ENCODE data around the gene WDR75.

Gene WDR75

GRCh38 chr2:189517847-189518535, 76.7 kb downstream of the WDR75 start:
- Histone ChIP-seq H3K9ac (ENCODE audit: insufficient read length) (no peak overlapping the region), H3K4me3 (no peak overlapping the region), H3K27ac (no peak overlapping the region), H3K9me3 (ENCODE audit: low read depth, low read length) (no peaks in the 10 kb centered on the region), H3K36me3 (ENCODE audit: insufficient read depth, low read length) (no peaks in the 10 kb centered on the region)
- TF ChIP-seq FOXP2 (optimal IDR thresholded peaks at IDR 0.05; ENCODE audit: control extremely low read depth, extremely low read length, insufficient read depth): no peak
- TF ChIP-seq EZH2 (IDR thresholded peaks at IDR 0.05): no peak
- no peak for TF ChIP-seq POLR2AphosphoS5 (IDR thresholded peaks at IDR 0.05; ENCODE audit: borderline replicate concordance, low read depth, low read length)
- no peak for DNase-seq (ENCODE audit: low read depth, low spot score)

- Histone ChIP-seq H3K9ac (ENCODE audit: insufficient read length) (no peak overlapping the region), H3K4me3 (no peak overlapping the region), H3K9me3 (ENCODE audit: low read depth, low read length) (no peaks in the 10 kb centered on the region), H3K36me3 (ENCODE audit: insufficient read depth, low read length) (no peaks in the 10 kb centered on the region), H3K27ac (no peak overlapping the region)
- TF ChIP-seq FOXP2 (optimal IDR thresholded peaks at IDR 0.05; ENCODE audit: control extremely low read depth, extremely low read length, insufficient read depth) (no peak), EZH2 (IDR thresholded peaks at IDR 0.05) (no peak), POLR2AphosphoS5 (IDR thresholded peaks at IDR 0.05; ENCODE audit: borderline replicate concordance, low read depth, low read length) (no peak)
- DNase-seq (ENCODE audit: low read depth, low spot score): no peak
Observed at GRCh38 chr2:189519631-189520387, 78.5 kb downstream of the WDR75 start.

- no peak for DNase-seq (ENCODE audit: low read depth, low spot score)
- no peak overlapping the region for H3K4me3 ChIP-seq
- no peak overlapping the region for H3K9ac ChIP-seq (ENCODE audit: insufficient read length)
- no peaks in the 10 kb centered on the region for H3K9me3 ChIP-seq (ENCODE audit: low read depth, low read length)
- no peaks in the 10 kb centered on the region for H3K36me3 ChIP-seq (ENCODE audit: insufficient read depth, low read length)
- peak overlapping the region; percentile 48 for H3K27ac ChIP-seq
- TF ChIP-seq EZH2 (IDR thresholded peaks at IDR 0.05) (no peak), FOXP2 (optimal IDR thresholded peaks at IDR 0.05; ENCODE audit: control extremely low read depth, extremely low read length, insufficient read depth) (no peak), POLR2AphosphoS5 (IDR thresholded peaks at IDR 0.05; ENCODE audit: borderline replicate concordance, low read depth, low read length) (no peak)
Observed at GRCh38 chr2:189521699-189522434, 80.6 kb downstream of the WDR75 start.

- no peaks in the 10 kb centered on the region for H3K36me3 ChIP-seq (ENCODE audit: insufficient read depth, low read length)
- no peak for DNase-seq (ENCODE audit: low read depth, low spot score)
- no peak overlapping the region for H3K4me3 ChIP-seq
- no peaks in the 10 kb centered on the region for H3K9me3 ChIP-seq (ENCODE audit: low read depth, low read length)
- peak overlapping the region; percentile 48 for H3K27ac ChIP-seq
- no peak overlapping the region for H3K9ac ChIP-seq (ENCODE audit: insufficient read length)
- TF ChIP-seq POLR2AphosphoS5 (IDR thresholded peaks at IDR 0.05; ENCODE audit: borderline replicate concordance, low read depth, low read length) (no peak), EZH2 (IDR thresholded peaks at IDR 0.05) (no peak), FOXP2 (optimal IDR thresholded peaks at IDR 0.05; ENCODE audit: control extremely low read depth, extremely low read length, insufficient read depth) (no peak)
Observed at GRCh38 chr2:189522435-189523151, 81.3 kb downstream of the WDR75 start.

- no peak for TF ChIP-seq EZH2 (IDR thresholded peaks at IDR 0.05)
- no peak for TF ChIP-seq FOXP2 (optimal IDR thresholded peaks at IDR 0.05; ENCODE audit: control extremely low read depth, extremely low read length, insufficient read depth)
- TF ChIP-seq POLR2AphosphoS5 (IDR thresholded peaks at IDR 0.05; ENCODE audit: borderline replicate concordance, low read depth, low read length): no peak
- no peaks in the 10 kb centered on the region for H3K36me3 ChIP-seq (ENCODE audit: insufficient read depth, low read length)
- no peaks in the 10 kb centered on the region for H3K9me3 ChIP-seq (ENCODE audit: low read depth, low read length)
- no peak overlapping the region for H3K27ac ChIP-seq
- H3K4me3 ChIP-seq: no peak overlapping the region
- no peak for DNase-seq (ENCODE audit: low read depth, low spot score)
- no peak overlapping the region for H3K9ac ChIP-seq (ENCODE audit: insufficient read length)
Observed at GRCh38 chr2:189524746-189525145, 83.5 kb downstream of the WDR75 start.

All from SK-N-MC (cell line).